Measurements from ENCODE around the gene FSTL4. TPM values are rescaled to one million over a fixed set of nuclear protein-coding genes. Genes with fewer than 3 reads are reported as not detected.
A peak's percentile ranks its signal among the peaks of the same experiment; 100 is the strongest.

The FSTL4 gene
- polyA plus RNA-seq, 1 donor (not counting 4 experiments of a cell fraction or from before 2014, with no cell fraction given), result 1.7 TPM

DNA sequence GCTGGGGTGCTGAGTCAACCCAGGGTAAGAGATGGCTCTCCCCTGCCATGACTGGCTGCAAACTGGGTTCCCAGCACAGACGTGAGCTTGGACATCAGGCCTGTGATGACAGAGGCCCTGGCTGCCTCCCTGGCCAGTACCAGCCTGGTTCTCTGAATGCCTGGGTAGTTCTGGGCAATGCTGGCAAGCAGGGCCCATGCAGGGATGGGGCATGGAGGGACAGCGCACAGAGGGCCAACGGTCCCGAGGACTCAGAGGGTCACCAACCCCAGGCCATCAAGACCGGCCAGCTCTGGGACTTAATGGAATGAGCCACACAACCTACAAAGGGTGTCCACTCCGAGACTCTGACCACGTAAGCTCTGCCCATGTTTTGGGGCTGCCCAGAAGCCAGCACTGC lies 241.4 kb downstream of the FSTL4 start:
- H4K20me1 ChIP-seq (ENCODE audit: control insufficient read depth, extremely low read depth, insufficient read depth, low read length), result no peaks in the 10 kb centered on the region
- H2AFZ ChIP-seq (ENCODE audit: control insufficient read depth, low read length), result peak overlapping the region; percentile 54
- H3K36me3 ChIP-seq (ENCODE audit: control insufficient read depth in 2 of 2, extremely low read depth in 1 of 2, insufficient read depth in 2 of 2, low read length in 2 of 2), result no peaks in the 10 kb centered on the region
- no peak overlapping the region for H3K9ac ChIP-seq (ENCODE audit: control insufficient read depth, extremely low read depth, insufficient read depth, low read length)
- no peak for DNase-seq (ENCODE audit: low read depth, low spot score)
- dilution Hi-C loops (cut with MboI; ENCODE audit: extremely low pct_ligation_motif_present, low sequenced_read_pairs), result no loop called here
- H3K4me1 ChIP-seq (ENCODE audit: control insufficient read depth, extremely low read depth, insufficient read depth, low read length), result peaks cover 39% of the 10 kb centered on the region
- no peaks in the 10 kb centered on the region for H3K27me3 ChIP-seq (ENCODE audit: control insufficient read depth, extremely low read depth, insufficient read depth, low read length)
- no peaks in the 10 kb centered on the region for H3K9me1 ChIP-seq (ENCODE audit: control insufficient read depth, extremely low read depth, insufficient read depth, low read length)
- no peaks in the 10 kb centered on the region for H3K79me2 ChIP-seq (ENCODE audit: control insufficient read depth, insufficient read depth, low read length)
- H3K9me3 ChIP-seq (ENCODE audit: control insufficient read depth, low read depth, low read length), result no peaks in the 10 kb centered on the region
- FAIRE-seq, result no peak
- peak overlapping the region; percentile 56 for H3K4me2 ChIP-seq (ENCODE audit: control insufficient read depth, extremely low read depth, insufficient read depth, low read depth, low read length)
- peak overlapping the region; percentile 54 for H3K27ac ChIP-seq (ENCODE audit: control insufficient read depth, insufficient read depth, low read length)
- TF ChIP-seq EZH2 (IDR thresholded peaks at IDR 0.05; ENCODE audit: low read length), result no peak
- TF ChIP-seq CTCF (optimal IDR thresholded peaks at IDR 0.05 in 1 of 3, IDR thresholded peaks at IDR 0.05 in 1 of 3, conservative IDR thresholded peaks at IDR 0.05 in 1 of 3; ENCODE audit: extremely low read depth in 1 of 3, insufficient read depth in 2 of 3, low read length in 3 of 3), result no peak
- no peak overlapping the region for H3K4me3 ChIP-seq (ENCODE audit: control insufficient read depth in 2 of 3, extremely low read depth in 1 of 3, insufficient read depth in 2 of 3, low read depth in 1 of 3, low read length in 3 of 3)

- FAIRE-seq (peak; percentile 79), DNase-seq (ENCODE audit: low read depth, low spot score) (no peak)
- no peaks in the 10 kb centered on the region for H3K9me3 ChIP-seq (ENCODE audit: control insufficient read depth, low read depth, low read length)
- peak overlapping the region; percentile 54 for H2AFZ ChIP-seq (ENCODE audit: control insufficient read depth, low read length)
- no peaks in the 10 kb centered on the region for H3K9me1 ChIP-seq (ENCODE audit: control insufficient read depth, extremely low read depth, insufficient read depth, low read length)
- H3K9ac ChIP-seq (ENCODE audit: control insufficient read depth, extremely low read depth, insufficient read depth, low read length), result no peak overlapping the region
- no peaks in the 10 kb centered on the region for H3K27me3 ChIP-seq (ENCODE audit: control insufficient read depth, extremely low read depth, insufficient read depth, low read length)
- dilution Hi-C loops (cut with MboI; ENCODE audit: extremely low pct_ligation_motif_present, low sequenced_read_pairs), result no loop called here
- H3K4me1 ChIP-seq (ENCODE audit: control insufficient read depth, extremely low read depth, insufficient read depth, low read length), result peaks cover 39% of the 10 kb centered on the region
- H4K20me1 ChIP-seq (ENCODE audit: control insufficient read depth, extremely low read depth, insufficient read depth, low read length), result no peaks in the 10 kb centered on the region
- H3K79me2 ChIP-seq (ENCODE audit: control insufficient read depth, insufficient read depth, low read length), result no peaks in the 10 kb centered on the region
- peak overlapping the region; percentile 56 for H3K4me2 ChIP-seq (ENCODE audit: control insufficient read depth, extremely low read depth, insufficient read depth, low read depth, low read length)
- H3K4me3 ChIP-seq (ENCODE audit: control insufficient read depth in 2 of 3, extremely low read depth in 1 of 3, insufficient read depth in 2 of 3, low read depth in 1 of 3, low read length in 3 of 3), result no peak overlapping the region
- no peak for TF ChIP-seq EZH2 (IDR thresholded peaks at IDR 0.05; ENCODE audit: low read length)
- peak in 1 of 3 experiments; percentile 10 for TF ChIP-seq CTCF (optimal IDR thresholded peaks at IDR 0.05 in 1 of 3, IDR thresholded peaks at IDR 0.05 in 1 of 3, conservative IDR thresholded peaks at IDR 0.05 in 1 of 3; ENCODE audit: extremely low read depth in 1 of 3, insufficient read depth in 2 of 3, low read length in 3 of 3)
- no peaks in the 10 kb centered on the region for H3K36me3 ChIP-seq (ENCODE audit: control insufficient read depth in 2 of 2, extremely low read depth in 1 of 2, insufficient read depth in 2 of 2, low read length in 2 of 2)
- H3K27ac ChIP-seq (ENCODE audit: control insufficient read depth, insufficient read depth, low read length), result peak overlapping the region; percentile 54
These were observed 242.1 kb downstream of the FSTL4 start for GRCh38 chr5:133370036-133370831.

Data from keratinocyte (primary cell).